Esophagus muscularis mucosa (tissue), 4 donors: ENCODE measurements around the gene RBFOX2.

Experiments
- EP300 ChIP-seq: sonication (generic); formaldehyde crosslinking; IDR thresholded peaks from one replicate; pipeline ENCODE4 v1.6.1; 2017; ENCODE audit warnings: antibody characterized with exemption
- POLR2A ChIP-seq: fragments of 450-650 bp; IDR thresholded peaks from one replicate; pipeline ENCODE4 v1.6.1; 2017; ENCODE audit warnings: antibody characterized with exemption, moderate library complexity, mild to moderate bottlenecking, low read depth
- POLR2AphosphoS5 ChIP-seq, 2 donors: sonication (generic); formaldehyde crosslinking; IDR thresholded peaks; one replicate each; pipeline ENCODE4 v1.6.1; 2017; ENCODE audit warnings: antibody characterized with exemption in 2 of 2
- TF ChIP-seq, protein P1 (sequence below), 3 experiments: fragments of 200-600 bp in 2 of 3; fragments of 450-650 bp in 1 of 3; sonication (generic) in 2 of 3; IDR thresholded peaks; one replicate each; pipeline ENCODE4 v1.5.1; 2017 to 2019; ENCODE audit warnings: antibody characterized with exemption in 3 of 3, mild to moderate bottlenecking in 2 of 3, moderate library complexity in 1 of 3

DNA sequence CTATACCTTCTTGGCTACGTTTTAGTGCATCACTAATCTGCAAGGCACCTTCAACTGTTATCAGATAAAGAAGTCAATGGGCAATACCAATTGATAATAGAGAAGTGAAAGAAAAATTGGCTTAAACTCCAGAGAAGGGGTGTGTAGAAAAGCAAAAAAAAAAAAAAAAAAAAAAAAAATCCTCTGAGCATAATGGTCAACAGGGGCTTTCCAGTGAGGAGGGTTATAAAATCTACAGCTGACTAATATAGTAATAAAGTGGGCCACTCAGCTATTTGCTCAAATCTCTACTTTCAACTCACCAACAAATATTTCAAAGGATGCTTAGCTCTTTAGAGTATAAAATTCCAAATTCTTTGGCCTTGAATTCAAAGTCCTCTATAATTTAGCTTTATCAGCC lies 233.1 kb downstream of the RBFOX2 start:
- TF ChIP-seq, protein P1, sequence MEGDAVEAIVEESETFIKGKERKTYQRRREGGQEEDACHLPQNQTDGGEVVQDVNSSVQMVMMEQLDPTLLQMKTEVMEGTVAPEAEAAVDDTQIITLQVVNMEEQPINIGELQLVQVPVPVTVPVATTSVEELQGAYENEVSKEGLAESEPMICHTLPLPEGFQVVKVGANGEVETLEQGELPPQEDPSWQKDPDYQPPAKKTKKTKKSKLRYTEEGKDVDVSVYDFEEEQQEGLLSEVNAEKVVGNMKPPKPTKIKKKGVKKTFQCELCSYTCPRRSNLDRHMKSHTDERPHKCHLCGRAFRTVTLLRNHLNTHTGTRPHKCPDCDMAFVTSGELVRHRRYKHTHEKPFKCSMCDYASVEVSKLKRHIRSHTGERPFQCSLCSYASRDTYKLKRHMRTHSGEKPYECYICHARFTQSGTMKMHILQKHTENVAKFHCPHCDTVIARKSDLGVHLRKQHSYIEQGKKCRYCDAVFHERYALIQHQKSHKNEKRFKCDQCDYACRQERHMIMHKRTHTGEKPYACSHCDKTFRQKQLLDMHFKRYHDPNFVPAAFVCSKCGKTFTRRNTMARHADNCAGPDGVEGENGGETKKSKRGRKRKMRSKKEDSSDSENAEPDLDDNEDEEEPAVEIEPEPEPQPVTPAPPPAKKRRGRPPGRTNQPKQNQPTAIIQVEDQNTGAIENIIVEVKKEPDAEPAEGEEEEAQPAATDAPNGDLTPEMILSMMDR (IDR thresholded peaks at IDR 0.05), result no peak
- TF ChIP-seq EP300 (no peak), POLR2A (no peak), POLR2AphosphoS5 (IDR thresholded peaks at IDR 0.05) (no peak)
